GM23338 (cell line): ENCODE measurements around the gene TRH. TPM values are rescaled to one million over a fixed set of nuclear protein-coding genes. Genes with fewer than 3 reads are reported as not detected.

Experiments used
- ATAC-seq: fragments of 200-7000 bp; cut with Tn5 transposase; 3 replicates; pipeline ENCODE4 v1.9.1; 2020
- DNase-seq: peaks from one replicate; pipeline ENCODE4 v3.0.0-alpha.2; 2015; ENCODE audit warnings: low spot score
- H2AFZ ChIP-seq: fragments of 200-600 bp; sonication (generic); 2 replicates; pipeline ENCODE4 v1.8.0; 2016; ENCODE audit warnings: antibody characterized with exemption, mild to moderate bottlenecking, moderate library complexity
- H3F3A ChIP-seq: fragments of 200-600 bp; sonication (generic); replicated peaks from 2 replicates; pipeline ENCODE4 v1.8.0; 2017; ENCODE audit warnings: antibody characterized with exemption, mixed run types, low read depth
- H3K27ac ChIP-seq: fragments of 200-600 bp; sonication (generic); 2 replicates; pipeline ENCODE4 v1.6.1; 2016; ENCODE audit warnings: low read depth
- H3K27me3 ChIP-seq: fragments of 200-600 bp; sonication (generic); 2 replicates; pipeline ENCODE4 v1.8.0; 2016; ENCODE audit warnings: mild to moderate bottlenecking, mixed run types, moderate library complexity; ENCODE audit not compliant: insufficient read depth
- H3K36me3 ChIP-seq: fragments of 200-600 bp; sonication (generic); 2 replicates; pipeline ENCODE4 v1.8.0; 2016; ENCODE audit warnings: mild to moderate bottlenecking; ENCODE audit not compliant: insufficient read depth
- H3K4me1 ChIP-seq: fragments of 200-600 bp; sonication (generic); 2 replicates; pipeline ENCODE4 v1.8.0; 2016; ENCODE audit warnings: mild to moderate bottlenecking, moderate library complexity; ENCODE audit not compliant: insufficient read depth
- H3K4me2 ChIP-seq: fragments of 200-600 bp; sonication (generic); 2 replicates; pipeline ENCODE4 v1.7.1; 2017; ENCODE audit warnings: mixed run types
- H3K4me3 ChIP-seq: fragments of 200-600 bp; sonication (generic); 2 replicates; pipeline ENCODE4 v1.6.1; 2016; ENCODE audit warnings: mixed run types
- H3K79me2 ChIP-seq: fragments of 200-600 bp; sonication (generic); replicated peaks from 2 replicates; pipeline ENCODE4 v1.8.0; 2017; ENCODE audit warnings: mild to moderate bottlenecking; ENCODE audit not compliant: insufficient read depth
- H3K9me2 ChIP-seq: fragments of 200-600 bp; sonication (generic); 2 replicates; pipeline ENCODE4 v1.8.0; 2017; ENCODE audit not compliant: insufficient read depth
- H4K20me1 ChIP-seq: fragments of 200-600 bp; sonication (generic); replicated peaks from 2 replicates; pipeline ENCODE4 v1.8.0; 2017; ENCODE audit warnings: mild to moderate bottlenecking; ENCODE audit not compliant: insufficient read depth
- H3K27ac Mint-ChIP-seq: 2 replicates; pipeline ENCODE4 v1.8.0; 2020; ENCODE audit warnings: inconsistent platforms, mild to moderate bottlenecking, moderate library complexity, mixed read lengths
- H3K27me3 Mint-ChIP-seq: 3 replicates; pipeline ENCODE4 v1.8.0; 2022; ENCODE audit warnings: low read depth, mild to moderate bottlenecking, moderate library complexity, mixed read lengths, inconsistent platforms; ENCODE audit not compliant: insufficient read depth, poor library complexity
- H3K36me3 Mint-ChIP-seq: 3 replicates; pipeline ENCODE4 v1.8.0; 2021; ENCODE audit warnings: low read depth, mild to moderate bottlenecking, inconsistent platforms, moderate library complexity, mixed read lengths
- H3K4me1 Mint-ChIP-seq: 3 replicates; pipeline ENCODE4 v1.8.0; 2020; ENCODE audit warnings: mild to moderate bottlenecking, inconsistent platforms, mixed read lengths
- H3K4me3 Mint-ChIP-seq: 3 replicates; pipeline ENCODE4 v1.8.0; 2021; ENCODE audit warnings: moderate library complexity, mild to moderate bottlenecking, inconsistent platforms, mixed read lengths
- H3K9me3 Mint-ChIP-seq: 3 replicates; pipeline ENCODE4 v1.8.0; 2020; ENCODE audit warnings: moderate library complexity, mild to moderate bottlenecking, inconsistent platforms, mixed read lengths
- CREB1 ChIP-seq: fragments of 250-450 bp; sonication (Bioruptor Pico); IDR thresholded peaks from 2 replicates; pipeline ENCODE4 v1.5.0; 2020; ENCODE audit warnings: low read depth, mild to moderate bottlenecking, moderate library complexity
- CTCF ChIP-seq, 2 experiments: fragments of 200-600 bp in 1 of 2; sonication (generic) in 1 of 2; conservative IDR thresholded peaks; 2 replicates each; pipeline versions ENCODE4 v1.5.1 to v1.6.1; 2016 to 2017; ENCODE audit warnings: antibody characterized with exemption in 2 of 2, low read depth in 2 of 2, mild to moderate bottlenecking in 2 of 2, moderate library complexity in 1 of 2
- ETS1 ChIP-seq: IDR thresholded peaks from 2 replicates; pipeline ENCODE4 v1.6.1; 2016; ENCODE audit warnings: antibody characterized with exemption
- EZH2 ChIP-seq: fragments of 200-600 bp; sonication (generic); IDR thresholded peaks from one replicate; pipeline ENCODE4 v1.8.0; 2017; ENCODE audit warnings: antibody characterized with exemption, mild to moderate bottlenecking, low read depth; ENCODE audit not compliant: unreplicated experiment
- EZH2phosphoT487 ChIP-seq: fragments of 200-600 bp; sonication (generic); IDR thresholded peaks from one replicate; pipeline ENCODE4 v1.8.1; 2018; ENCODE audit warnings: antibody characterized with exemption; ENCODE audit not compliant: unreplicated experiment
- JUNB ChIP-seq: IDR thresholded peaks from one replicate; pipeline ENCODE4 v1.6.1; 2016; ENCODE audit warnings: antibody characterized with exemption; ENCODE audit not compliant: unreplicated experiment
- NANOG ChIP-seq: IDR thresholded peaks from 2 replicates; pipeline ENCODE4 v1.6.1; 2016; ENCODE audit warnings: antibody characterized with exemption, borderline replicate concordance
- POLR2AphosphoS5 ChIP-seq: IDR thresholded peaks from 2 replicates; pipeline ENCODE4 v1.6.1; 2016; ENCODE audit warnings: antibody characterized with exemption, low read depth
- STAT1 ChIP-seq: IDR thresholded peaks from one replicate; pipeline ENCODE4 v1.6.1; 2016; ENCODE audit warnings: antibody characterized with exemption; ENCODE audit not compliant: unreplicated experiment
- ZNF114 ChIP-seq: fragments of 250-450 bp; sonication (Bioruptor Pico); IDR thresholded peaks from 2 replicates; pipeline ENCODE4 v1.5.0; 2020; ENCODE audit warnings: mild to moderate bottlenecking, moderate library complexity
- ZNF331 ChIP-seq: fragments of 250-450 bp; sonication (Bioruptor Pico); IDR thresholded peaks from 2 replicates; pipeline ENCODE4 v1.5.0; 2020; ENCODE audit warnings: low read depth, mild to moderate bottlenecking, moderate library complexity
- polyA plus RNA-seq: library from polyadenylated mRNA; unstranded; fragments of >200 nt; fragmentation: Nextera tagmentation; extraction: Ambion mirVana; gene quantifications from 2 replicates; pipeline ENCODE4 v1.2.1, GENCODE V29; 2016
- total RNA-seq: library from RNA; depleted of rRNA; stranded (reverse); fragments of >200 nt; shearing (Covaris generic); gene quantifications from 2 replicates; pipeline ENCODE4 v1.2.3, GENCODE V29; 2014
- TF ChIP-seq, protein P1 (sequence below): IDR thresholded peaks from one replicate; pipeline ENCODE4 v1.6.1; 2018; ENCODE audit warnings: antibody characterized with exemption; ENCODE audit not compliant: unreplicated experiment
- TF ChIP-seq, protein P2 (sequence below): fragments of 250-450 bp; sonication (Bioruptor Pico); IDR thresholded peaks from 2 replicates; pipeline ENCODE4 v1.5.0; 2020; ENCODE audit warnings: mild to moderate bottlenecking, moderate library complexity

The TRH gene
- total and polyA plus RNA-seq, 2 experiments from 2014 or later, result 0.28 TPM; not detected in 1

DNA sequence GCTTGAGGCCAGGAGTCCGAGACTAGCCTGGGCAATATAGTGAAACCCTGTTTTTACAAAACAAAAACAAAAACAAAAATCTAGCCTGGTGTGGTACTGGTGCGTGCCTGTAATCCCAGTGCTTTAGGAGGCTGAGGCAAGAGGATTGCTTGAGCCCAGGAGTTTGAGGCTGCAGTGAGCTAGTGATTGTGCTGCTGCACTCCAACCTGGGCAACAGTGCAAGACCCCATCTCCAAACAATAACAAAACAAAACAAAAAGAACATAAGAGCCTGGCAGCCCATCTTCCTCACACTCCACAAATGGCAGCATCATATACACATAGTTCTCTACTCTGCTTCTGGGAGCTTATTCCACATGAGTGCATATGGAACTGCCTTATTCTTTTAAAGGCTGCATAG is 2.2 kb upstream of the TRH start:
- DNase-seq, result no peak
- Histone ChIP-seq H3K9me2 (no peaks in the 10 kb centered on the region), H4K20me1 (peaks cover 19% of the 10 kb centered on the region), H3F3A (0 out of 2 replicates have a peak, but pooled peaks cover 4% of the 10 kb centered on the region), H3K4me3 (no peak overlapping the region), H3K36me3 (no peaks in the 10 kb centered on the region), H3K79me2 (no peaks in the 10 kb centered on the region), H3K27ac (no peak overlapping the region), H3K4me1 (peaks cover 12% of the 10 kb centered on the region), H2AFZ (no peak overlapping the region), H3K27me3 (peaks cover 99% of the 10 kb centered on the region), H3K4me2 (no peak overlapping the region)
- no peaks in the 10 kb centered on the region for H3K36me3 Mint-ChIP-seq
- peaks cover 19% of the 10 kb centered on the region for H3K4me1 Mint-ChIP-seq
- peaks cover 98% of the 10 kb centered on the region for H3K27me3 Mint-ChIP-seq
- no peak for ATAC-seq
- TF ChIP-seq NANOG (no peak), STAT1 (no peak), CTCF (conservative IDR thresholded peaks at IDR 0.05; ENCODE audit: low read depth in 2 of 2) (no peak), POLR2AphosphoS5 (no peak), EZH2phosphoT487 (no peak), CREB1 (CRISPR knock-in tag) (no peak), ZNF114 (CRISPR knock-in tag) (no peak), ZNF331 (CRISPR knock-in tag) (no peak), JUNB (no peak), ETS1 (no peak), EZH2 (no peak)
- TF ChIP-seq, protein P1, sequence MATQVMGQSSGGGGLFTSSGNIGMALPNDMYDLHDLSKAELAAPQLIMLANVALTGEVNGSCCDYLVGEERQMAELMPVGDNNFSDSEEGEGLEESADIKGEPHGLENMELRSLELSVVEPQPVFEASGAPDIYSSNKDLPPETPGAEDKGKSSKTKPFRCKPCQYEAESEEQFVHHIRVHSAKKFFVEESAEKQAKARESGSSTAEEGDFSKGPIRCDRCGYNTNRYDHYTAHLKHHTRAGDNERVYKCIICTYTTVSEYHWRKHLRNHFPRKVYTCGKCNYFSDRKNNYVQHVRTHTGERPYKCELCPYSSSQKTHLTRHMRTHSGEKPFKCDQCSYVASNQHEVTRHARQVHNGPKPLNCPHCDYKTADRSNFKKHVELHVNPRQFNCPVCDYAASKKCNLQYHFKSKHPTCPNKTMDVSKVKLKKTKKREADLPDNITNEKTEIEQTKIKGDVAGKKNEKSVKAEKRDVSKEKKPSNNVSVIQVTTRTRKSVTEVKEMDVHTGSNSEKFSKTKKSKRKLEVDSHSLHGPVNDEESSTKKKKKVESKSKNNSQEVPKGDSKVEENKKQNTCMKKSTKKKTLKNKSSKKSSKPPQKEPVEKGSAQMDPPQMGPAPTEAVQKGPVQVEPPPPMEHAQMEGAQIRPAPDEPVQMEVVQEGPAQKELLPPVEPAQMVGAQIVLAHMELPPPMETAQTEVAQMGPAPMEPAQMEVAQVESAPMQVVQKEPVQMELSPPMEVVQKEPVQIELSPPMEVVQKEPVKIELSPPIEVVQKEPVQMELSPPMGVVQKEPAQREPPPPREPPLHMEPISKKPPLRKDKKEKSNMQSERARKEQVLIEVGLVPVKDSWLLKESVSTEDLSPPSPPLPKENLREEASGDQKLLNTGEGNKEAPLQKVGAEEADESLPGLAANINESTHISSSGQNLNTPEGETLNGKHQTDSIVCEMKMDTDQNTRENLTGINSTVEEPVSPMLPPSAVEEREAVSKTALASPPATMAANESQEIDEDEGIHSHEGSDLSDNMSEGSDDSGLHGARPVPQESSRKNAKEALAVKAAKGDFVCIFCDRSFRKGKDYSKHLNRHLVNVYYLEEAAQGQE, result no peak
- TF ChIP-seq, protein P2, sequence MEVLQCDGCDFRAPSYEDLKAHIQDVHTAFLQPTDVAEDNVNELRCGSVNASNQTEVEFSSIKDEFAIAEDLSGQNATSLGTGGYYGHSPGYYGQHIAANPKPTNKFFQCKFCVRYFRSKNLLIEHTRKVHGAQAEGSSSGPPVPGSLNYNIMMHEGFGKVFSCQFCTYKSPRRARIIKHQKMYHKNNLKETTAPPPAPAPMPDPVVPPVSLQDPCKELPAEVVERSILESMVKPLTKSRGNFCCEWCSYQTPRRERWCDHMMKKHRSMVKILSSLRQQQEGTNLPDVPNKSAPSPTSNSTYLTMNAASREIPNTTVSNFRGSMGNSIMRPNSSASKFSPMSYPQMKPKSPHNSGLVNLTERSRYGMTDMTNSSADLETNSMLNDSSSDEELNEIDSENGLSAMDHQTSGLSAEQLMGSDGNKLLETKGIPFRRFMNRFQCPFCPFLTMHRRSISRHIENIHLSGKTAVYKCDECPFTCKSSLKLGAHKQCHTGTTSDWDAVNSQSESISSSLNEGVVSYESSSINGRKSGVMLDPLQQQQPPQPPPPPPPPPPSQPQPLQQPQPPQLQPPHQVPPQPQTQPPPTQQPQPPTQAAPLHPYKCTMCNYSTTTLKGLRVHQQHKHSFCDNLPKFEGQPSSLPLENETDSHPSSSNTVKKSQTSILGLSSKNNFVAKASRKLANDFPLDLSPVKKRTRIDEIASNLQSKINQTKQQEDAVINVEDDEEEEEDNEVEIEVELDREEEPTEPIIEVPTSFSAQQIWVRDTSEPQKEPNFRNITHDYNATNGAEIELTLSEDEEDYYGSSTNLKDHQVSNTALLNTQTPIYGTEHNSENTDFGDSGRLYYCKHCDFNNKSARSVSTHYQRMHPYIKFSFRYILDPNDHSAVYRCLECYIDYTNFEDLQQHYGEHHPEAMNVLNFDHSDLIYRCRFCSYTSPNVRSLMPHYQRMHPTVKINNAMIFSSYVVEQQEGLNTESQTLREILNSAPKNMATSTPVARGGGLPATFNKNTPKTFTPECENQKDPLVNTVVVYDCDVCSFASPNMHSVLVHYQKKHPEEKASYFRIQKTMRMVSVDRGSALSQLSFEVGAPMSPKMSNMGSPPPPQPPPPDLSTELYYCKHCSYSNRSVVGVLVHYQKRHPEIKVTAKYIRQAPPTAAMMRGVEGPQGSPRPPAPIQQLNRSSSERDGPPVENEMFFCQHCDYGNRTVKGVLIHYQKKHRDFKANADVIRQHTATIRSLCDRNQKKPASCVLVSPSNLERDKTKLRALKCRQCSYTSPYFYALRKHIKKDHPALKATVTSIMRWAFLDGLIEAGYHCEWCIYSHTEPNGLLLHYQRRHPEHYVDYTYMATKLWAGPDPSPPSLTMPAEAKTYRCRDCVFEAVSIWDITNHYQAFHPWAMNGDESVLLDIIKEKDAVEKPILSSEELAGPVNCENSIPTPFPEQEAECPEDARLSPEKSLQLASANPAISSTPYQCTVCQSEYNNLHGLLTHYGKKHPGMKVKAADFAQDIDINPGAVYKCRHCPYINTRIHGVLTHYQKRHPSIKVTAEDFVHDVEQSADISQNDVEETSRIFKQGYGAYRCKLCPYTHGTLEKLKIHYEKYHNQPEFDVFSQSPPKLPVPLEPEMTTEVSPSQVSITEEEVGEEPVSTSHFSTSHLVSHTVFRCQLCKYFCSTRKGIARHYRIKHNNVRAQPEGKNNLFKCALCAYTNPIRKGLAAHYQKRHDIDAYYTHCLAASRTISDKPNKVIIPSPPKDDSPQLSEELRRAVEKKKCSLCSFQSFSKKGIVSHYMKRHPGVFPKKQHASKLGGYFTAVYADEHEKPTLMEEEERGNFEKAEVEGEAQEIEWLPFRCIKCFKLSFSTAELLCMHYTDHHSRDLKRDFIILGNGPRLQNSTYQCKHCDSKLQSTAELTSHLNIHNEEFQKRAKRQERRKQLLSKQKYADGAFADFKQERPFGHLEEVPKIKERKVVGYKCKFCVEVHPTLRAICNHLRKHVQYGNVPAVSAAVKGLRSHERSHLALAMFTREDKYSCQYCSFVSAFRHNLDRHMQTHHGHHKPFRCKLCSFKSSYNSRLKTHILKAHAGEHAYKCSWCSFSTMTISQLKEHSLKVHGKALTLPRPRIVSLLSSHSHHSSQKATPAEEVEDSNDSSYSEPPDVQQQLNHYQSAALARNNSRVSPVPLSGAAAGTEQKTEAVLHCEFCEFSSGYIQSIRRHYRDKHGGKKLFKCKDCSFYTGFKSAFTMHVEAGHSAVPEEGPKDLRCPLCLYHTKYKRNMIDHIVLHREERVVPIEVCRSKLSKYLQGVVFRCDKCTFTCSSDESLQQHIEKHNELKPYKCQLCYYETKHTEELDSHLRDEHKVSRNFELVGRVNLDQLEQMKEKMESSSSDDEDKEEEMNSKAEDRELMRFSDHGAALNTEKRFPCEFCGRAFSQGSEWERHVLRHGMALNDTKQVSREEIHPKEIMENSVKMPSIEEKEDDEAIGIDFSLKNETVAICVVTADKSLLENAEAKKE (CRISPR knock-in tag), result no peak
- no peaks in the 10 kb centered on the region; the same call in 1 of the 3 replicates for H3K9me3 Mint-ChIP-seq
- H3K4me3 Mint-ChIP-seq, result no peak overlapping the region
- H3K27ac Mint-ChIP-seq, result no peak overlapping the region
